ENCODE results near the gene MDGA2.

DNA sequence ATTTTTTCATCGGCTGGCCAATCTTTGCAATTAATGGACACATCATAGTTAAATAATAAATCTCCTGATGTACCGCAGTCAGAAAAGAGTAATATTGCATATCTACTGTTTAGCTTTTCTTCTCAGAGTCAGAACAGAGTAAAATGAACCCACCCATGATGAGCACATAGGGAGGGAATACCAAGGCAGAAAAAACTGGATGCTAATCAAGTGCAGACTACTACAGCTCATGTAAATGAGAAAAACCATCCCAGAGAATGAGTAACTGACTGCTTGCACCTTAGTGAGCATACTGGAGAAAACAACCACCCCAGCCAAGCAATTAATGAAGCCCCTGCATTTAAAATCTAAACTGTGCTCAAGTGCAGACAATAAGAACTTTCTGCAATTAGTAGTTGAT lies 483.7 kb downstream of the MDGA2 start:
- TF ChIP-seq POLR2A (IDR thresholded peaks at IDR 0.05) (no peak), EP300 (IDR thresholded peaks at IDR 0.05) (no peak)
- TF ChIP-seq, protein P1, sequence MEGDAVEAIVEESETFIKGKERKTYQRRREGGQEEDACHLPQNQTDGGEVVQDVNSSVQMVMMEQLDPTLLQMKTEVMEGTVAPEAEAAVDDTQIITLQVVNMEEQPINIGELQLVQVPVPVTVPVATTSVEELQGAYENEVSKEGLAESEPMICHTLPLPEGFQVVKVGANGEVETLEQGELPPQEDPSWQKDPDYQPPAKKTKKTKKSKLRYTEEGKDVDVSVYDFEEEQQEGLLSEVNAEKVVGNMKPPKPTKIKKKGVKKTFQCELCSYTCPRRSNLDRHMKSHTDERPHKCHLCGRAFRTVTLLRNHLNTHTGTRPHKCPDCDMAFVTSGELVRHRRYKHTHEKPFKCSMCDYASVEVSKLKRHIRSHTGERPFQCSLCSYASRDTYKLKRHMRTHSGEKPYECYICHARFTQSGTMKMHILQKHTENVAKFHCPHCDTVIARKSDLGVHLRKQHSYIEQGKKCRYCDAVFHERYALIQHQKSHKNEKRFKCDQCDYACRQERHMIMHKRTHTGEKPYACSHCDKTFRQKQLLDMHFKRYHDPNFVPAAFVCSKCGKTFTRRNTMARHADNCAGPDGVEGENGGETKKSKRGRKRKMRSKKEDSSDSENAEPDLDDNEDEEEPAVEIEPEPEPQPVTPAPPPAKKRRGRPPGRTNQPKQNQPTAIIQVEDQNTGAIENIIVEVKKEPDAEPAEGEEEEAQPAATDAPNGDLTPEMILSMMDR (IDR thresholded peaks at IDR 0.05): no peak

Data from stomach (tissue), 4 donors.